Activated CD8-positive, alpha-beta memory T cell treated with anti-CD3 and anti-CD28 coated beads for 36 hours (primary cell): Measurements from ENCODE around the gene AIDA. TPM values are rescaled to one million over a fixed set of nuclear protein-coding genes. Genes with fewer than 3 reads are reported as not detected.
"Not testable (repeated sequence)": the region's sequence is repeated elsewhere in the genome, so short reads cannot be mapped to it uniquely, and the experiment has no call there.

Experiments used
- CTCF ChIA-PET: fragments of 350-600 bp; sonication (Branson Sonifier 250); formaldehyde crosslinking; loops from one replicate; lab custom pipeline; 2021; ENCODE audit warnings: antibody characterized with exemption; lab: Charles Lee
- POLR2A ChIA-PET: fragments of 350-600 bp; sonication (Branson Sonifier 250); formaldehyde crosslinking; loops from one replicate; lab custom pipeline; 2021; ENCODE audit warnings: antibody characterized with exemption; lab: Charles Lee
- total RNA-seq, 2 experiments: library from RNA; stranded (reverse); gene quantifications; one replicate each; pipeline ENCODE4 v1.2.3, GENCODE V29; 2021

AIDA gene
- total RNA-seq, 2 experiments from 2014 or later = 59.2 to 60.9 TPM

DNA sequence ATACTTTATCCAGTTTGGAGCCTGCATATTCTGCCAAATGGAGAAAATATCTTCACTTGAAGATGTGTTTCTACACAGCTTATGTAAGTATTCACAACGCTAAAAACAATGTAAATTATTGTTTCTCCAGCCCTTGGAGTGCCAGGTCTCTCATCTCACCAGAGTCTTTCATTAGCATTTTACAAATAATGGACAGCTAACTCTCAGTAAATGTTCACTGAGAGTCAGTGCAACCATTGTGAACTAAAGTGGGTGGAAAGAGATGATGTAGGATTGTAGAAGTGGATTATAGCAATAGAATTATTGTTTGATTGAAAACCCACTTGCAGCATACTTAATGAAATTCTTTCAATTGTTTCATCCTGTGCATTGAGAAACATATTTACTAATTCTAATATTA, 16.5 kb upstream of the AIDA start:
- POLR2A ChIA-PET = no interaction called here
- CTCF ChIA-PET = no interaction called here

GRCh38 chr1:222716393-222716792, 4.1 kb upstream of the AIDA start:
- ChIA-PET POLR2A (no interaction called here), CTCF (no interaction called here)

GRCh38 chr1:222713091-222713961, 1.0 kb upstream of the AIDA start:
- POLR2A ChIA-PET = interaction anchor here (0.6 to 1.2 kb wide), 4 partner anchors 69 to 294 kb away, joined by 3 to 6 read pairs (median 3); no protein-coding TSS in a partner anchor
- CTCF ChIA-PET = interaction anchor here (0.6 to 1.1 kb wide), 2 partner anchors 68 to 79 kb away, joined by 3 to 5 read pairs; no protein-coding TSS in a partner anchor

DNA sequence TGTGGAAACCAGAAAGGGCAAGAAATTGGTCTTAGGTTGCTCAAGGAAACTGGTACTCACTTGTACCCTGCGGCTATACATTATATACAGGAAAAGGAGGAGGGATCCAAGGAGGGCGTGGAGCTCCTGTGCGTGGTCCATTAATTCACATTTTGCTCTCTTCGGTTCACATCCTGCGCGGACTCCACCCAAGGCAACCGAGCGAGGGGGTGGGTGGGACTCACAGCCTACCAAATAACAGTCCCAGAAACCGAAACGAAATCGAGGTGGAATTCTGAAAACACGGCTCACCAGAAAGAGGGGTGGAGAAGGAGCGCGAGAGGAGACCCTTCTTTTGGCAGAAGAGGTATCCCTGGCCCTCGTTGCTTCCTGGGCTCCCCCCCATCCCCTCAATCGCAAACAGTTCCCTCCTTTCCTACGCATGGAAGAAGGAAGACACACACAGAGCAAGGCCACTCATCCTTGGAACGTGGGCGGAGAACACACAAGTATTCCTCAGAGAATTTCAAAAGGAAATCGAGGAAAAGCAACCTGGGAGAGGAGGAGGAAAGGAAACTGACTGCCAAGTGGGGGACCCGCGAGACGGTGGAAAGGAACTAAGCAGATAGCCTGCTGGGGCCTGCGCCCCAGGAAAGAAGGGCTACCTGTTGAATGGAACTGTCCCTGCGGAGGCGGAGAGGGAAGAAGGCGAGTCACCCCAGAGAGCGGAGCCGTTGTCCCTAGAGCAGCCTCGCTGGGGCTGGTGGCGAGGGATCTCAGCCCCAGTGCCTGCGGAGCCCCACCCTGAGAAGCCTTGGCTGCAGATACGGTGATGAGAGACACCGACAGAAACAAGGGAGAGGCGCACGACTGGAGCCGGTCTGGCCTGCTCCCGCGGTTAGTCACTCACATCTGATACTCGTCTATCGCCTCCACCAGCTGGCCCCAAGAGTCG, 705 bp downstream of the AIDA start:
- CTCF ChIA-PET = no interaction called here

GRCh38 chr1:222709700-222710153, 2.6 kb downstream of the AIDA start:
- CTCF ChIA-PET = interaction anchor here (0.7 kb wide), 1 partner anchor 116 kb away, joined by 3 read pairs; no protein-coding TSS in a partner anchor

More for the DNA sequence above, 705 bp downstream of the AIDA start:
- POLR2A ChIA-PET = no interaction called here

DNA sequence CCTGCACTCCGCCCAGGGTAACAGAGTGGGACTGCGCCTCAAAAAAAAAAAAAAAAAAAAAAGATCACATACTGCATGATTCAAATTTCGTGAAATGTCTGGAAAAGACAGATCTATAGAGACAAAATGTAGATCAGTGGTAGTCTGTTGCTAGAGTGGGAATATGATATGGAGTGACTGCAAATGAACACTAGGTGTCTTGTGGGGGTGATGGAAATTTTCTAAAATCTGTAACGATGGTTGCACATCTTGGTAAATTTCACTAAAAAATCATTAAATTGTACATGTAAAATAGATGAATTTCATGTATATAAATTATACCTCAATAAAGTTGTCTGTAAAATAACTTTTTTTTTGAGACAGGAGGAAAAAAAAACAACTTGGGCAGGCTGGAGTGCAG, 5.5 kb downstream of the AIDA start:
- CTCF ChIA-PET = no interaction called here
- POLR2A ChIA-PET = no interaction called here

More at GRCh38 chr1:222709700-222710153, 2.6 kb downstream of the AIDA start:
- POLR2A ChIA-PET = no interaction called here

GRCh38 chr1:222704260-222704659, 8.0 kb downstream of the AIDA start:
- CTCF ChIA-PET = no interaction called here
- POLR2A ChIA-PET = no interaction called here

DNA sequence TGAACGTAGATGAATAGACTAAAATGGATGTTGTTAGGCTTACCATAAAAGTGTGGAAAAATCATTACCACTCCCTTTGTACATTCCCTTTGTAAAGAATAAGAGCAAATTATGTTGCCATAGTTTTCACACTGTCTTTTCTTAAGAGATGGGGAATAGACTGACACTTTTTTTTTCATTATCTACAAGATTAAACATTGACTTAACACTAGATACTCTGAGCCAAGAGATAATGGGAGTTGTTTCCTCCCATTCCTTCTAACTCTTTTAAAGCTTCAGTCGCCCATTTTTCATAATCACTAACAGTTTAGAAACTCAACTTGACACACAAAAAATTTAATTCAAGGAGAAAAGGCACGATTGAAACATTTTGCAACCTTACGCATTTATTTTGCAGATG, 10.1 kb downstream of the AIDA start:
- POLR2A ChIA-PET = no interaction called here
- CTCF ChIA-PET = no interaction called here

- ChIA-PET CTCF (interaction anchor here (1.6 kb wide), 1 partner anchor 11 kb away, joined by 3 read pairs; no protein-coding TSS in a partner anchor), POLR2A (no interaction called here)
Observed at GRCh38 chr1:222697826-222698225, 14.5 kb downstream of the AIDA start.

DNA sequence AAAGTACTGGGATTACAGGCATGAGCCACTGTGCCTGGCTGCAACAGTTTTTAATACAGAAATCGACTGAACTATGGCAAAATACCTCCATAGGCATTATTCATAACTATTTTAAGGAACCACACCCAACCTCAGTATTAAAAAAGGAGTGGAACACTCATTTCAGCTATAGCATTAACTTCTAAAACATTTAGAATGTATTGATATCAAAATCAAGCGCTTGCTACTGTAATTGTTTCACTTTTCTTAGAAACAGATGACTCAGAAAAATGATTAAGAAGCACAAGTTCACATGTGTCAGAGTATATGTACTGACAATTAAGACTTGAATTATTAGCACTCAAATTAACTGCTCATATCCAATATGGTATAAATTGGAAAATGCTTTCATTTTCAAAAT, 15.1 kb downstream of the AIDA start:
- CTCF ChIA-PET = interaction anchor here (1.6 kb wide), 1 partner anchor 11 kb away, joined by 3 read pairs; no protein-coding TSS in a partner anchor
- POLR2A ChIA-PET = no interaction called here

DNA sequence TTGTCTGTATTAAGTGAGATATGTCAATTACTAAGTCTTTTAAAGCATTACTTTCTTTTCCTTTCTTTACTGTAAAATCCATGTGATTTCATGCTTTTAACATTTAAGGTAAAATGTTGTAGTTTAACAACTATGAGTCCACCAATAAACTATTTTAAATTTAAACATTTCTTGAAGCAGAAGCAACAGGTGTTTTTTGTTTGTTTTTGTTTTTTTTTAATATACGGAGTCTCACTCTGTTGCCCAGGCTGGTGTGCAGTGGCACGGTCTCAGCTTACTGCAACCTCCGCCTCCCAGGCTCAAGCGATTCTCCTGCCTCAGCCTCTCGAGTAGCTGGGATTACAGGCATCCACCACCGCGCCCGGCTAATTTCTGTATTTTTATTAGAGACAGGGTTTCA, 15.6 kb downstream of the AIDA start:
- ChIA-PET POLR2A (no interaction called here), CTCF (interaction anchor here (0.7 kb wide), 1 partner anchor 1056 kb away, joined by 3 read pairs; no protein-coding TSS in a partner anchor)

GRCh38 chr1:222694927-222695326, 17.4 kb downstream of the AIDA start:
- POLR2A ChIA-PET = no interaction called here
- CTCF ChIA-PET = no interaction called here

DNA sequence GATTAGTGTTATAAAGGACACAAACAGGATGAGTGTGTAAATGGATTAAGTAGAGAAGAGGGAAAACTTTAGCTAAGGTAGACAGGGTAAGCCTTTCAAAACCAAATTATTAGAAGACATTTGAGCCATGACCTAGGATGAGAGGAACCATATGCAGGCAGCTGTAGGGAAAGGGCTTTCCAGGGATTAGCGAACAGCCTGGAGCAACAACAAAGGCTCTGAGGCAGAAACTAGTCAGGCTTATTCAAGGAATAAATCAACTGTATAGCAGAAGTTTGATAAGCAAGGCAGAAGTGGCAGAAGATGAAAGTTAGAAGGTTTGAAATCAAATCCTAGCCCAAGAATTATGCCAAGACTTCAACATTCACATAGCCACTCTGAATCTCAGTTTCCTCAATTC, 21.3 kb downstream of the AIDA start:
- ChIA-PET CTCF (no interaction called here), POLR2A (no interaction called here)

DNA sequence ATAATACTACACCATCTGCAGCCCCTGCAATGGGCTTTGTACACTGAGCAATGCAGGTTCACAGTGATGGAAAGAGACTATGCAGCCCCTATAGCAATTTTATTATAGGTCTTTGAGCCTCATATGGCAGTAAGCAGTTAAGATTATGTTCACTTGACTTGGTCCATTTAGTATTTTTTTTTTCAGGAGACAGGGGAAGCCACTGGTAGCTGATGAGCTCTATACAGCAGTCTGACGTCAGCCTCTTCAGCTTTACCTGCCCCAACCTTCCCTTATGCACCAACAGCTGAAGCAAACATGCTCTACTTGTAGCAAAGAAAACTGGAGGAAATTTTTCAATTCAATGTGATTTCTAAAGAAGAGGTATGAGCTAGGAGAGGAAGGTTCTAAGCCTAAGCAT, 32.2 kb downstream of the AIDA start:
- POLR2A ChIA-PET = no interaction called here
- CTCF ChIA-PET = interaction anchor here (0.6 to 1.0 kb wide), 2 partner anchors 10 to 260 kb away, joined by 3 read pairs; no protein-coding TSS in a partner anchor

DNA sequence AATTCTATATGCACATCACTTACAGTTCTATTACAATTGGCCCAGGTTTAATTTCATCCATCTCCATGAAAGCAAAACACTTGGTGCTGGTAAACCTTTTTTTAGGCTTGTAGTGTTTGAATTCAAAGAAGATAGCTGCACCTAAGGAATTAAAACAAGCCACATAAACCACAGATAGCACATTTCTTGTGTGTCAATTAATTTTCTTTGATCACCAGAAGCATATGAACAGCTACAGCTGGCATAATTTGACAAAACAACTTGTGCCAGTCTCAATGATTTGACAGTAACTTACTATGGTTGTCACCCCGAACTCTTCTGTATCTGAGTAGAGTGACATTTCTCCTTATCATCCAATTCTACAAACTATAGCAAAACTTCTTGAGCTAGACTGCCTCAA, 42.2 kb downstream of the AIDA start:
- POLR2A ChIA-PET = no interaction called here
- CTCF ChIA-PET = interaction anchor here (1.0 to 1.1 kb wide), 2 partner anchors 10 to 11 kb away, joined by 3 read pairs; no protein-coding TSS in a partner anchor

- POLR2A ChIA-PET = not testable (repeated sequence)
Observed at GRCh38 chr1:222669107-222669506, 43.2 kb downstream of the AIDA start.

DNA sequence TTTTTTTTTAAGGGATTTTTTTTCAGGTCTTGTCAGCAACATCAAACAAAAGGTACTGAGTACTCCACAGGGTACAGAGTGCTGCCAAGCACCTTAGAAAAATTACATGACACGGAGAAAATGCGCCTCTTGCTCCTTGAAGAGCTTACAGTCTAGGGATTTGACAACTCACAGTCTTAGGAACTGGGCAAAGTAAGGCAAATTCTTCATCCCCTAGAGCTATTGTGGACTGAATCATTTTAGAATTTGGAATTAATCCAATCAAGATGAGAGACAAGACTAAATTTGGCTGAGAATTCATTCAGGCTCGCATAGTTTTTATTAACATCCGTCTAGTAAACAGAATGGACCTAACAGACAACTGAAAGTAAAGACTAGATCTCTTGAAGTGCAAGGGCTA, 44.1 kb downstream of the AIDA start:
- CTCF ChIA-PET, POLR2A ChIA-PET: not testable (repeated sequence)

More at GRCh38 chr1:222669107-222669506, 43.2 kb downstream of the AIDA start:
- CTCF ChIA-PET = not testable (repeated sequence)

DNA sequence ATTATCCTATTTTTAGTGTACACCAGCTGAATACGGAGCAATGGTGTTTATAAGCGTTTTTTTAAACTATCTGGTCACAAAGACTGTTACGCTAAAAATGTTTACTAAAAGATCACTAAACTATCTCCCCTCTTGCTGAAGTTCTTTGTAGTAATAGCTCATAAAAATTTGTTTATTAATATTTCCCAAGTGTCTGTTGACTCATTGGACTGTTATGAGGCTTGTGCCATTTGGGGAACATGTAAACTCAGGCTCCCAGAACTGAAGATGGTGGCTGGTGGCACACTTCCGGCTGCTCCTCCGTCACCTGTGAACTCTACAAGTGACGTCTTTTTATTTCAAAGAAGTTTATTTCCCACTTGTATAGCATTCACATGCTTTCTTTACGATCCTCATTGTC, 46.3 kb downstream of the AIDA start:
- CTCF ChIA-PET = no interaction called here
- POLR2A ChIA-PET = no interaction called here

GRCh38 chr1:222663431-222663934, 48.8 kb downstream of the AIDA start:
- ChIA-PET POLR2A (no interaction called here), CTCF (no interaction called here)
